Measurements from ENCODE around the gene LRCOL1.
"Not testable (repeated sequence)": the region's sequence is repeated elsewhere in the genome, so short reads cannot be mapped to it uniquely, and the experiment has no call there.

Gene LRCOL1

DNA sequence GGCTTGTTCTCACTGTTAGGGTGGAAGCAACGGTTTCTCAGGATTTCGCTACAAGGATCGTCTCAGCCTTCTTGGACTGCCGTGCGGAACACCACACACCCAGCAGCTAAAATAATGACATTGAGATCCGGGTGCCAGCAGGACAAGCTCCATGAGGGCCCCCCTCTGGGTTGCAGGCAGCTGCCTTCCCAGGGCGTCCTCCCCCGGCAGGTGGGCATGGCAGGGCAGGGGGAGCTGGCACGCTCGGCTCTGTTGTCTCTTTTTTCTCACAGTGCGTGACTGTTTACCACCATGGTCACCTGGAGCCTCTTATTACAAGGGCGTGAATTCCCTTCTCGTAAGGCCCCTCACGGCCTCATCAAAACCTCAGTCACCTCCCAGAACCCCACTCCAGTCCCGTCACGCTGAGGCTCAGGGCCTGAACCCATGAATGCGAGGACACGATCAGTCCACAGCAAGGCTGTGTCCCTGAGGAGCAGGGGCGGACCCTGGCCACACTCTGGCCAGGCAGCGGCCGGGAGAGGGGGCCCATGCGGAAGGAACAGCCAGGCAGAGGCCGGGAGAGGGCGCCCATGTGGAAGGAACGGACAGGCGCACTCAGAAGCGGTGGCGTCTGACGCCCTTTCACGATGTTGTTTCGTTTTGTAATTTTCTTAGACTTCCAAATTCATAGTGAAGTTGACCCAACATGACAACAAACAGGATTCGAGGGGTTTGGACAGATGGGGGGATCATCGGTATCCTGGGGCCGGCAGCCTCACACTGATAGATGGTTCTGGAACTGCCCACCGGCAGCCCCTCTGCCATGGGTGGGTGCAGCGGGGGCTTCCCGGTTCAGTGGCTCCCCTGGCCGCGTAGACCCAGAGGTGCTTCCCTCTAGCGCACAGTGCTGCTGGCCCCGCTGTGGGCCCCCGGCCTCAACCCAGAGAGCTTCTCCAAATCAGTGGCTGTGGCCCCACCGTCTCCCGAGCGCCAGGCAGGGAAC is 10.0 kb downstream of the LRCOL1 start:
- peak; percentile 39 for DNase-seq (ENCODE audit: low read depth)

DNA sequence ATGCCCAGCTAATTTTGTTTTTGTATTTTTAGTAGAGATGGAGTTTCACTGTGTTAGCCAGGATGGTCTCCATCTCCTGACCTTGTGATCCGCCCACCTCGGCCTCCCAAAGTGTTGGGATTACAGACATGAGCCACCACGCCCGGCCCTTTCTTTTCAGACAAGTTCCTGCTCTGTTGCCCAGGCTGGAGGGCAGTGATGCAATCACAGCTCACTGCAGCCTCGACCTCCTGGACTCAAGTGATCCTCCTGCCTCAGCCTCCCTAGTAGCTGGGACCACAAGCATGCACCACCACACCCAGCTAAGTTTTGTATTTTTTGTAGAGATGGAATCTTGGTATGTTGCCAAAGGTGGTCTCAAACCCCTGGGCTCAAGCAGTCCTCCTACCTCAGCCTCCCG is 10.9 kb downstream of the LRCOL1 start:
- DNase-seq (ENCODE audit: low read depth) = not testable (repeated sequence)

DNA sequence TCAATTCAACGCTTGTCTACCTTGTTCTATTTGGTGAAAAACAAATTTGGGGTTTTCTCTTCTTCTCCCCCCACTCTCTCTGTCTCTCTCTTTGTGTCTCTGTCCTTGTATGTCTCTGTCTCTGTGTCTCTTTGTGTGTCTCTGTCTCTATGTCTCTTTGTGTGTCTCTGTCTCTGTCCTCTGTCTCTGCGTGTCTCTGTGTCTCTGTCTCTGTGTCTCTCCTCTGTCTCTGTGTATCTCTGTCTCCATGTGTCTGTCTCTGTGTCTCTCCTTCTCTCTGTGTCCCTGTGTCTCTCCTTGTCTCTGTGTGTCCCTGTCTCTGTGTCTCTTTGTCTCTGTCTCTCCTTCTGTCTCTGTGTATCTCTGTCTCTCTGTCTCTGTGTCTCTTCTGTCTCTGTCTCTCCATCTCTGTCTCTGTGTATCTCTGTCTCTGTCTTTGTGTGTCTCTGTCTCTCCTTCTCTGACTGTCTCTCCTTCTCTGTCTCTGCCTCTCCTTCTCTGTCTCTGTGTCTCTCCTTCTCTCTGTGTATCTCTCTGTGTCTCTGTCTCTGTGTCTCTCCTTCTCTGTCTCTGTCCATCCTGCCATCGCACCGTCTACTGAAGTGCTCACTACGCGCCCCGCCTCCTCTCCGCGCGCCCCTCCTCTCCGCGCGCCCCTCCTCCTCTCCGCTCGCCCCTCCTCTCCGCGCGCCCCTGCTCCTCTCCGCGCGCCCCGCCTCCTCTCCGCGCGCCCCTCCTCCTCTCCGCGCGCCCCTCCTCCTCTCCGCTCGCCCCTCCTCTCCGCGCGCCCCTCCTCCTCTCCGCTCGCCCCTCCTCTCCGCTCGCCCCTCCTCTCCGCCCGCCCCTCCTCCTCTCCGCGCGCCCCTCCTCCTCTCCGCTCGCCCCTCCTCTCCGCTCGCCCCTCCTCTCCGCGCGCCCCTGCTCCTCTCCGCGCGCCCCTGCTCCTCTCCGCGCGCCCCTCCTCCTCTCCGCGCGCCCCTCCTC is 12.8 kb downstream of the LRCOL1 start:
- no peak for DNase-seq (ENCODE audit: low read depth)

DNA sequence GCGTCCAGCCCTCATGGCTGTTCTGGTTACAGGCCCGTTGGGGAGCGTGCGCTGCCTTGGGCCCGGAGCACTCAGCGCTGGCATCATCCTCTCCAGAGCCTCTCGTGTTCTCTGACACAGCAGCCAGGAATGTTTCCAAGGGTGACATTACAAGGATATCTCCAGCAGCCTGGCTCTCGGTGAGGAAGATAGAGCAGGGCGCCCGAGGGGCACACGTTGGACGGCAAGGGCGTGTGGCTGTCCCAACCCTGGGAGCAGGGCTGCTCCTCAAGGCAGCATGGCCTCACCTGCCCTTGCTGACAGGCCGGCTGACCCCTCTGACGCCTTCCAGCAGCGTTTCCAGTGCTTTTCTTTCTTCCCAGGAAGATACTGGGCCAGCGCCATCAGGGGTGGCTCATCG is 14.4 kb downstream of the LRCOL1 start:
- no peak for DNase-seq (ENCODE audit: low read depth)

DNA sequence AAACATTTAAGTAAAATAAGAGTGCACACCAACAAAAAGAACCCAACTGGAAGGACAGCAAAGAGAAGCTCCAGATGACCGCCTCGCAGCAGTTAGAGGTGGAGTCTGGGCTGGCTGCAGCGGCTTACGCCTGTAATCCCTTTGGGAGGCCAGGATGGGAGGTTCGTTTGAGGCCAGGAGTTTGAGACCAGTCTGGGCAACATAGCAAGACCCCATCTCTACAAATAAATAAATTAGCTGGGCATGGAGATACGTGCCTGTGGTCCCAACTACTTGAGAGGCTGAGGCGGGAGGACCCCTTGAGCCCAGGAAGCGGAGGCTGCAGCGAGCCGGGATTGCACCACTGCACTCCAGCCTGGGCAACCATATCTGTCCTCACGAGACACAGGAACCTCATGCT is 15.2 kb downstream of the LRCOL1 start:
- no peak for DNase-seq (ENCODE audit: low read depth)

DNA sequence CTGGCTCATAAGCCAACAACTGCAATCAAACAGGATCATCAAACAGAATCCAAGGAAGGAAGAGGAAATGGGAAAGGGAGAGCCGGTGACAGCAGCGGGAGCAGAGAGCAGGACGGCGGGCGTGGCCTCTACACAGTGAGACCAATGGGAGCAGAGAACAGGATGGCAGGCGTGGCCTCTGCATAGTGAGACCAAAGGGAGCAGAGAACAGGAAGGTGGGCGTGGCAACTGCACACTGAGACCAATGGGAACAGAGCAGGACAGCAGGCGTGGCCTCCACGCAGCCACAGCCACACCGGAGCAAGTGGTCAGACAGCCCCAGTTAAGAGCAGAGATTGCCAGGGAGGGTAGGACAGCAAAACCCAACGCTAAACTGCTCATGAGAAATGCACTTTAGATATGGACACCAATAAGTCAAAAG is 16.4 kb downstream of the LRCOL1 start:
- DNase-seq (ENCODE audit: low read depth) = peak; percentile 87

DNA sequence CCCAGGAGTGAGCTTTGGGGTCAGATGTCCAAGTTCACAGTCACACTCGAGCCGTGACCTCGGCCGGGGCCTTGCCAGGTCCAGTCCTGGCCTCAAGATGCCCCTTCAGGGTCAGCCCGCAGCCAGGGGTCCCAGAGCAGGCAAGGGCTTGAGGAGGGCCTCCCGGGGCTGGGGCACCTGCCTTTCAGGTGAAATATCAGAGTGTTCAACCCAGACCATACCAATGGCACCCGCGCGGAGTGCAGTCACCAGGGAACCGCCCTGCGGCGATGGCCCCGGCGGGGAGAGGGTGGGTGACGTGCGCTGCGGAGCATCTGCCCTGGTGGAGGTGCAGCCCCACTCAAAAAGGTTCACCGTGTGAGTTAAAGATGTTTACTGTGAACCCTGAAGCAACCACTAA is 16.9 kb downstream of the LRCOL1 start:
- DNase-seq (ENCODE audit: low read depth) = no peak

DNA sequence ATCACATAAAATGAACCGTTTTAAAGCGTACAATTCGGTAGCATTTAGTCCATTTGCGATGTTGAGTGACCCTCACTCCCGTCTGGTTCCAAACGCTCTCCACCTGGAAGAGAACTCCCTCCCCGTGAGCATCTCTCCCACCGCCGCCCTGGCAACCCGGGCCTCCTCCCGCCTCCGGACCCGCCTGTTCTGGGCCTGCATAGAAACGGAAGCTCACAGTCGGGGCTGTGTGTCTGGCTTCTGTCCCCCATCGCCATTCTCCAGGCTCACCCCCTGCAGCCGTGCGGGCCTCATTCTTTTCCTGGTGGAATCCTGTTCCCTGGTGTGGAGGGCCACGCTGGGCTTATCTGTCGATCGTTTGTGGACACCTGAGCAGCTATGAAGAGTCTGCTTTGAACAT is 17.3 kb downstream of the LRCOL1 start:
- no peak for DNase-seq (ENCODE audit: low read depth)

DNA sequence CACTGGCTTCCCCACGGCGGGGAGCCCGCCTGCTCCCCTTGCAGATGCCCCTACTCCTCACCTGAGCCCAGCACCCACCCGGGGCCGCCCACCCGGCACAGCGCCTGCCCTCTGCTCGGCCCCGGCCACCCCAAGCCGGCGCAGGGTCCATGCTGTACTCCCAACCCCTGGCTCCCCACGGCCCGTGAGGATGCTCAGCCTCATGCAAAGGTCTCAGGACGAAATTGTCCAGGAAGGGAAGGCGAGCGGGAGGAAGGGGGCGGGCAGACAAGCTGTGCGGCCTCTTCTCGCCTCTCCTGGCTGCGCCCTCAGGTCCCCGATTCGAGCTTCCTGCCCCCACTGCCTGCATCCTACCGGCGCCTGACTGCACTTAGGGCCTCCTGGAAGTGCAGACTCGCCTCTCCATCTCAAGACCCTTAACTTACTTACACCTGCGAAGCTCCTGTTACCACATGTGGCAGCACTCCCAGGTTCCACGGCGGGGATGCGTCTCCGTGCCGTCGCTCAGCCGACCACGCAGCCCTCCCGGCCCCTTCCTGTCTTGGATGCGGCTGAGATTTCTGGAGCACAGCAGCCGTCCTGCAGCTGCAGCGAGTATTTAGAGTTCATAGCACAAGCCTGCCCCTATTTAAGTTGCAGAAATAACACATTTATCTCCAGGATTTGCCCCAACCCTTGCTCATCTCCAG is 18.0 kb downstream of the LRCOL1 start:
- no peak for DNase-seq (ENCODE audit: low read depth)

DNA sequence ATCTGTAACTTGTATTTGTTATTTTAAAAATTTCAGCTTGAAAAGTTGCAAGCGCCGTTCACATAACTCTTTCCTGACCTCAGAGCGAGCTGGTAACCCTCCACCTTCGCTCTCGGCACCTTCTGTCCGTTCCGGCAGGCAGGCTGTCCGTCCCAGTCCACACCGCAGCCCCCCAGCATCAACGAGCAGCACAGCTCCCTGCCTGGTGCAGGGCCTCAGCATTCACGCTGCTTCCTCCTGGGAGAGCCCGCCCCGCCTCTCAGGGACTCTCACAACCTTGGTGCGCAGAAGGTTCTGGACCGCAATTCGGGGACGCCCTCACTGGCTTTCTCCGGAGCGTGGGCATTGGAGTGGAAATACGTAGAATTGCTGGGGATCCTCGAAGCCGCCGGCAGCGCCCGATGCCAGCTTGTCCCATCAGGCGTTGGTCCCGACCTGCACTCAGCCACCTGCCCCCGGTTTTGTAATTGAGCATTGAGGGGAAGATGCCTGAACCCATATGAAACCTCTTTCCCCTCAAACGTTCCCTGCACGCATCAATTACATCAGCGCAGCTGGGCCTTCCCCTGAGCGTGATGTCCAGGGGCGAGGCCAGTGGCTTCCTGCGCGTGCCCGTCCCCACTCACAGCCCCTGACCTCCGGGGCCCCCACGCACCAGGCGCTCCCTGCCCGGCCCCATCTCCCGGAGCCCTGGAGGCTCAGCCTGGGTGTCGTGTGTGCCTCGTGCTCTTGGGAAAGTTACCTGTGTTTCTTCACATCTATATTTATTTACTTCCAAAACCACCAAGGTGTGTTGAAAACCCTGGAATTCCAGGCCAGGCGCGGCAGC is 19.1 kb downstream of the LRCOL1 start:
- no peak for DNase-seq (ENCODE audit: low read depth)

DNA sequence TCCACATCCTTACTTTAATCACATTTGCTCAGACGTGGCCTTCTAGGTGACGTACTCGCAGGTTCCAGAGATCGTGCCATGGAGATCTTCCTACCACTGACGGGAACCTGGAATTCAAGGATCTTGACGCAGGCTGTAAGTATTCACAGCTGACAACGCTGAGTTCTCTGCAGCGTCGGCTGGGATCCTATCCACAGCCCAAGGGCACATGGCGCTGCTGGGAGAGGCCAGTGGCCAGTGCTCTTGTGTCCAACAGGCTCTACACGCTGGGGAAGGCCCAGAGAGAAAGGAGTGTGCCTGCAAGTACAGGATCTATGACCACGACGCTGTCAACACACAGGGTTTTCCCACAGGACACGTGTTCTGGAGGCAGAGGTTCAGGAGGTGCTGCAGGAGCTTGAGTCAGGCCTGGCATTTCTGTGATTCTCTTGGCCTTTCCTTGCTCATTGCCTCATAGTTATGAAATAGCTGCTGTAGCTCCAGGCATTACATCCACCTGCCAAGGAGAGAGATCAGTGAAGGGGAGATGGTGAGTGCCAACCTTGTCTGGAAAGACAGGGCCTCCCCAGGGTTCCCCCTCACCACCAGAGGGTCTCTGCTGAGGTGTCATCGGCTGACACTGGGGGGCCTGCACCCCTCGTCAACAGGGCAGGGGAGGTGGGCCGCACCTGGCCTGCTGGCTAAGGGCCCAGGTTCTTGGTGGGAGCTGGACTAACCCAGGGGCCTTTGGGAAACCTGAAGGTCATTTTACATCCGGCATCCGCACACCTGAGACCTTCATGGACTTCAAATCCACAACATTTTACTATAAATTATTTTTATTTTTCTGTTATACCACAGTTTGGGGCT is 21.3 kb downstream of the LRCOL1 start:
- no peak for DNase-seq (ENCODE audit: low read depth)

DNA sequence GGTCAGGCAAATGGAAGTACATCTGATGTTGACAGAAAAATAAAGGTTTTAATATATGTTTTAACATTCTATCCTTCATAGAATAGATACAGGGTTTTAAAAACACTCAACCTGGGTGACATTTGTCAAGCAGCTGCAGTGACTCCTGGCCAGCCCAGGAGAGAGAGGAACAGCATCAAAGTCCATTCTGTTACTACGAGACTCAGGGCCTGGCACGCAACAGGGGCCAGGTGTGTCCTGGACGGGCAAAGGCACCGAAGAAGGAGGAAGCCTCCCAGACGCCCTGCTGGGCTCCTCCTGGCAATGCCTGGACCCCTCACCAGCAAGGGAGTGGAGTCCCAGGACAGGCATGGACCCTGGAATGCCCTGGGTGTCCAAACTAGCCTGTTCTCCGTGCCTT is 22.1 kb downstream of the LRCOL1 start:
- DNase-seq (ENCODE audit: low read depth) = no peak

DNA sequence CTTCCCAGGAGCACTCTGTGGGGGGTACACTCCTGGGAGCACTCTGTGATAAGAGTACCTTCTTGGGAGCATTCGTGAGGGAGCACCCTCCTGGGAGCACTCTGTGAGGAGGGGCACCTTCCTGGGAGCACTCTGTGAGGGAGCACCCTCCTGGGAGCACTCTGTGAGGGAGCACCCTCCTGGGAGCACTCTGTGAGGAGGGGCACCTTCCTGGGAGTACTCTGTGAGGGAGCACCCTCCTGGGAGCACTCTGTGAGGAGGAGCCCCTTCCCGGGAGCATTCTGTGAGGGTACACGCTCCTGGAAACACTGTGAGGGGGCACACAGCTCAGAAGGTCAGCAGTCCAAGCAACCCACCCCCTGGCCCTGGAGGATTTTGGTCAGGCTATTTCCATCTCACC is 22.6 kb downstream of the LRCOL1 start:
- DNase-seq (ENCODE audit: low read depth) = no peak

DNA sequence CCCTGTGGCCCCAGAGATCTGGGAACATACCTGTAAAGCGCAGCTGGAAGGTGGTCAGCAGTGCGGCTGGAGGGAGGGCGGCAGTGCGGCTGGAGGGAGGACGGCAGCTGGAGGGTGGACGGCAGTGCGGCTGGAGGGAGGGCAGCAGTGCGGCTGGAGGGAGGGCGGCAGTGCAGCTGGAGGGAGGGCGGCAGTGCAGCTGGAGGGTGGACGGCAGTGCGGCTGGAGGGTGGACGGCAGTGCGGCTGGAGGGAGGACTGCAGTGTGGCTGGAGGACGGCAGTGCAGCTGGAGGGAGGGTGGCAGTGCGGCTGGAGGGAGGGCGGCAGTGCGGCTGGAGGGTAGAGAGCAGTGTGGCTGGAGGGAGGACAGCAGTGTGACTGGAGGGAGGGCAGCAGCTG is 23.5 kb downstream of the LRCOL1 start:
- no peak for DNase-seq (ENCODE audit: low read depth)

DNA sequence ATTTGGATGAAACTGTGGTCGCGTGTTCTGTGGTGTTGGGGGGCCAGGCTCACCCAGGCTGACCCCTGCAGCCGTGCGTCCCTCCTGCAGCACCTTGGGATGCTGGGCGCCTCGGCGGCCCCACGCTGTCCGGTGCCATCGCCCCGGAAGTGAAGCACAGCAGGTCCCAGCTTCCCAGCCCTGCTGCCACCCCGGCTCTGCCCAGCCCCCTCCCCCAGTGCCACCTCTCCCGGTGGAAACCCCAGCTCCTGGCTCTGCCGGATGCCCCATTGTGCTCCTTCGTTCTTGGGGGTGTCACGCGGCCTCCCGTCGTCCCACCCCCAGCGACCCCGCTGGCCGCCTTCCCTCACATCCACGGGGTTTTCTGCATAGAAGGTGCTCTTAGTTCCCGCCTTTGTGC is 25.2 kb downstream of the LRCOL1 start:
- no peak for DNase-seq (ENCODE audit: low read depth)

DNA sequence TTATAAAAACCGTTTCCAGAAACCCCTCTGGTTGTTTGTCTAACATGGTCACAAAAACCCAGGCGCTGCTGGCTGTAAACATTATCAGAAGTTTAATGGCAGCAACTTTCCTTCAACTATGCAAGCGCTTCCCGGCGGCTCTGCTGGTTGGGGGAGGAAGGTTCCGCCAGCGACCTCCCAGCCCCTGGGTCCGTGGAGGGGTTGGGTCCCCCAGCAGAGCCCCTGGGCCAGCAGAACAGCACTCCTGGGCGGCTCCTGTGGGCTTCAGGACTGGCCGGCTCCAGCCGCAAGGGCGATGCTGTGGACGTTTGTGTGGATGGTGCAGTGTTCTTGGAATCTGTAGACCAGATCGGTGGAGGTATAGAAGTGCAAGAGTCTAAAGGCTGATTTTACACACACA is 26.0 kb downstream of the LRCOL1 start:
- DNase-seq (ENCODE audit: low read depth) = no peak

DNA sequence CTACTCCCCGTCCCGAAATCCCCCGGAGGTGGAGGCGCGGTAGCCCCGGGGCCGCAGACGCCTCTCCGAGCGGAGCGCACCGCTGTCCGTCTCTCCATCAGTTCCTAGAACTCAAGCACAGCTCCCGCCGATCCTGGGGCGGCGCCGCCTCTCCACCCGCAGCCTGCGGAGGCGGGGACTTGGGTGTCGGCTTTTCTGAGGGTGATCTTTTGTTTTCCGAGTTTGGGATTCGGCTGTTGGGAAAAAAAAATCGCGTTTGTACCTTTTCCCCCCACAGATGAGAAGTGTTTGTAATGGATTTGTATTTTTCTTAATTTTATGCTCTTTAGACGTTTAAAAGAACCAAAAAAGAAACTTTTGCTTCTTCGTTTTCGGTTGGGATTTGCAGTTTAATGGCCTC is 26.6 kb downstream of the LRCOL1 start:
- no peak for DNase-seq (ENCODE audit: low read depth)

DNA sequence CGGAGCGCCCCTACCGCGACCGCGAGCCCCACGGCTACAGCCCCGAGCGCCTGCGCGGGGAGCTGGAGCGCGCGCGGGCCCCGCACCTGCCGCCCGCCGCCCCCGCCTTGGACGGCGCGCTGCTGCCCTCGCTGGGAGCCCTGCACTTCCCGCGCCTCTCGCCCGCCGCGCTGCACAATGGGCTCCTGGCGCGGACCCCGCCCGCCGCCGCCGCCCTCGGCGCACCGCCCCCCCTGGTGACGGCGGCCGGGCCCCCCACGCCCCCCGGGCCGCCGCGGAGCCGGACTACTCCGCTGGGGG is 27.0 kb downstream of the LRCOL1 start:
- DNase-seq (ENCODE audit: low read depth) = no peak

DNA sequence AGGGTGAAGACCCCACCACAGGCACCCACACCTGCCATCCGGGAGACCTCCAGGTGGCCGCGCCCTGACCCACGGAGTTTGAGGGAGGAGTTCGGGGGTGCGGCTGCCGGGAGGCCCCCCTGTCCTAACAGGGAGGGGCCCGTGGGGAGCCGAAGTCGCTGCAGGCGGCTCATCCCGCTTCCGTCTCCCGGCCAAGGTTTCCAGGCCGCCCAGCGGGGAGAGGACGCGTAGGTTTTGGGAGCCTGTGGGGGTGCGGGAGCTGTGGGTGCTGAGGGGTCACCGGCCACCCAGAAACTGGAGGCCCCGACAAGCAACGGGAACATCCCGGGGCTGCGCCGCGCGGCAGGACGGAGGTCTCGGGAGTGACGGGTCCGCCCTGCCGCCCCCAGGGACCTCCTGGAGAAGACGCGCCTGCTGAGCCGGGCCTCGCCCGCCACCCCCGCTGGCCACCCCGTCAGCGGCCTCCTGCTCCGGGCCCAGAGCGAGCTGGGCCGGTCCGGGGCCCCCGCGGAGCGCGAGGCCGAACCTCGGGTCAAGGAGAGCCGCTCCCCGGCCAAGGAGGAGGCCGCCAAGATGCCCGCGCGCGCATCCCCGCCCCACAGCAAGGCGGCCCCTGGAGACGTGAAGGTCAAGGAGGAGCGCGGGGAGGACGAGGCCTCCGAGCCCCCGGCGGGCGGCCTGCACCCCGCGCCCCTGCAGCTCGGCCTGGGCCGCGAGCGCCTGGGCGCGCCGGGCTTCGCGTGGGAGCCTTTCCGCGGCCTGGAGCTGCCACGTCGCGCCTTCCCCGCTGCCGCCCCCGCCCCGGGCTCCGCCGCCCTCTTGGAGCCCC is 27.6 kb downstream of the LRCOL1 start:
- no peak for DNase-seq (ENCODE audit: low read depth)

DNA sequence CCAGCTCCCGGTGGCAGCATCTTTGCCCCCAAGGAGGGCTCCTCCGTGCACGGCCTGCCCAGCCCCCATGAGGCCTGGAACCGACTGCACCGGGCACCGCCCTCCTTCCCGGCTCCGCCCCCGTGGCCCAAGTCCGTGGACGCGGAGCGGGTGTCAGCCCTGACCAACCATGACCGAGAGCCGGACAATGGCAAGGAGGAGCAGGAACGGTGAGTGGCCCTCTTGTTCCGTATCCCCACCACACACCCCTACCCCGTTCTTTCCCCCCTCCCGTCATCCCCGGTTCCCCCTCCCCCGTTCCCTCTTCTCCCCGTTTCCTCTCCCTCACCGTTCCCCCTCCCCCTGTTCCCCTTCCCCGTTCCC is 28.3 kb downstream of the LRCOL1 start:
- no peak for DNase-seq (ENCODE audit: low read depth)

Data from stromal cell of bone marrow (primary cell).